Activated naive CD4-positive, alpha-beta T cell treated with anti-CD3 and anti-CD28 coated beads, Interleukin-2, amount 50 U/mL, for 72 hours (primary cell): ENCODE data around the gene PSD2. TPM values are rescaled to one million over a fixed set of nuclear protein-coding genes. Genes with fewer than 3 reads are reported as not detected.

ENCODE experiments used
- ATAC-seq, 2 donors: fragments of 150-1000 bp; cut with Tn5 transposase; 2 replicates each; pipeline ENCODE4 v1.10.0; 2021; ENCODE audit warnings: mild to moderate bottlenecking in 2 of 2, moderate library complexity in 2 of 2
- DNase-seq, 2 donors: peaks; one replicate each; pipeline ENCODE4 v3.0.0; 2021 to 2022; ENCODE audit warnings: low spot score in 2 of 2
- H3K27ac Mint-ChIP-seq, 2 donors: one replicate each; pipeline ENCODE4 v1.8.0; 2022; ENCODE audit warnings: mild to moderate bottlenecking in 2 of 2, mixed read lengths in 2 of 2
- H3K36me3 Mint-ChIP-seq, 2 donors: one replicate each; pipeline ENCODE4 v1.8.0; 2022; ENCODE audit warnings: mixed read lengths in 2 of 2
- H3K9me3 Mint-ChIP-seq, 2 donors: one replicate each; pipeline ENCODE4 v1.8.0; 2022; ENCODE audit warnings: mixed read lengths in 2 of 2
- total RNA-seq, 2 donors: library from RNA; stranded (reverse); gene quantifications; one replicate each; pipeline ENCODE4 v1.2.3, GENCODE V29; 2022

Gene PSD2
- total RNA-seq: not detected

DNA sequence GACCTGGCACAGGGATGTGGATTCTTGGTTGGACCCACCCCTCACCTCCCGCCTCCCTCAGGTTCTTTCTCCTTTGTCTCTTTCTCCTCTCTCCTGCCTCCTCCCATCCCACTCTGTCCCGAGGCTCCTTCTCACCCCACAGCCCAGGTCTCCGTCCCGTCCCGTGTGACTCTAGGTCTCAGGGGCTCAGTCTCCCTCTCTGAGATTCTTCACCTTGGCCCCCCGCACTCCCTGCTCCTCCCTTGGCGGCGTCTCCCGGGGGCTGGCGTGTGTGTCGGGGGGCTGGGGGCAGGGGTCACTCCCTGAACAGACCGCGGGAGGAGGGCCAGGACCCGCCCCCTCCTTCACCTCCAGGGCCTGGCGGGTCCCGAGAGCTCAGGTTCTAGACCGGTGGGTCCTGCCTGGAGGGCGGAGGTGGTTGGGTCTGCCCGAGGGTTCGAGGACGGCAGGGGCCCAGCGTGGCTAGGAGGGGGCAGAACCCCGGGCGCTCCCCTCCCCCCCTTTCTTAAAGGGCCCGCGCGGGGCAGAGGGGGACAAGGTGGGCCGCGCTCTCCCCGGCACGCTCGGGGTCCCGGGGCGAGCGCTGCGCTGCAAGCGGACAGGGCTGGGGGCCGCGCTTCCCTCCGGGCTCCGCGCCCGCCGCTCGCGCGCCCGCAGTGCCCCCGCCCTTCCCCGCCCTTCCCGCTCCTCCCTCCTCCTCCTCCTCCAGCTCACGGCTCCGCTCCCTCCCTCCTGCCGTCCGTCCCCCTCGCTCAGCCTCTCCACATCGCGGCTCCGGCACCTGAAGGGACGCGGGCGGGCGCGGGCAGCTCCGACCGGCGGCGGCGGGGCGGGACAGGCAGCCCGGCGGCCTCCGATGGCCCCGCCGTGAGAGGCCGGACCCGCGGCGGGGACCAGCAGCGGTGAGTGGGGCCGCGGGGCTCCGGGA lies at the start of gene PSD2:
Gene PSD2 (plus strand): TSS at position 735 of the 928 bp plus-strand sequence. CDS start 13,633 bp downstream, outside the sequence.
- ATAC-seq (peak; percentile 16 to 53), DNase-seq (no peak)
- Mint-ChIP-seq H3K27ac (peak within 1 kb of the TSS in 1 of 2 donors; percentile 38), H3K9me3 (no peaks in the 10 kb centered on the region), H3K36me3 (no peaks in the 10 kb centered on the region)

DNA sequence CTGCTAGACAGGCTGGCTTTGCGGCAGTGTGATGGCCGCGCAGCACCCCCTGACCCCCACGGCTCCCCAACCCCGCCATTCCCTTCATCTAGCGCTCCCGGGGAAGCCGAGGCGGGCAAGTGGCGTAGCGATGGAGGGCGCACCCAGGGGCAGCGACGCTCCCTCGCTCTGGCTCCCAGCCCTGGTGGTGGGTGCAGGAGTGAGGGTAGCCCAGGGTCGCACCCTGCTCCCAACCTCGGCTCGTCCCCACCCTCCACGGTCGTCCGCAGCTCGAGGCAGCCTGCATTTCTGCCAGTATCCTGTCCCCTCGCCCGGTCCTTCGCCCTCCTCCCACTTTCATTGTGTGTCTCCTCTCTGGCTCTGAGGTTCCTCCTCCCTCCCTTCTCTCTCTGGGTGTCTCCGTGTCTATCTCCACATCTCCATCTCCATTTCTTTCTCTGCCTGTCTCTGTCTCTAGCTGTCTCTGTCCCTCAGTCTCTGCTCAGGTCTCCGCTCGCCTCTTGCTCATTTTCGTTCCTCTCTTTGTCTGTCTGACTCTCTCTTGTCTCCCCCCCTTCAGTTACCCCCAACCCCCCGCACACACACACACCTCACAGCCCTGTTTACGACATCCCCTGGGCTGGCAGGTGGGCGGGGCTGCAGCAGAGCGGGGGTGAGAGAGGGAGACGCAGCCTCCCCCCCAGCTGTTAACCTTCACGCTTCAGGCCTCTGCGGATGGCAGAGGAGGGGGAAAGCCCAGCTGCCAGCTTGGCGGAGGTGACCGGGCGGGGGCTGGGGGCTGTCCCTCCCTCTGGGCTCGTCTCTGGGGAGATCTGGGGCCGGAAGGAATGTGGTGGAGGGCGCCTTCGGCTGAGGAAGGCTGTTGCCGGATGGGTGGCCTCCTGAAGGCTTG lies 48.7 kb upstream of the PSD2 start:
- no peaks in the 10 kb centered on the region for H3K36me3 Mint-ChIP-seq
- H3K9me3 Mint-ChIP-seq: no peaks in the 10 kb centered on the region
- ATAC-seq: peak; percentile 65 to 91
- DNase-seq: peak; percentile 54 to 87
- H3K27ac Mint-ChIP-seq: peak overlapping the region; percentile 70 to 77

DNA sequence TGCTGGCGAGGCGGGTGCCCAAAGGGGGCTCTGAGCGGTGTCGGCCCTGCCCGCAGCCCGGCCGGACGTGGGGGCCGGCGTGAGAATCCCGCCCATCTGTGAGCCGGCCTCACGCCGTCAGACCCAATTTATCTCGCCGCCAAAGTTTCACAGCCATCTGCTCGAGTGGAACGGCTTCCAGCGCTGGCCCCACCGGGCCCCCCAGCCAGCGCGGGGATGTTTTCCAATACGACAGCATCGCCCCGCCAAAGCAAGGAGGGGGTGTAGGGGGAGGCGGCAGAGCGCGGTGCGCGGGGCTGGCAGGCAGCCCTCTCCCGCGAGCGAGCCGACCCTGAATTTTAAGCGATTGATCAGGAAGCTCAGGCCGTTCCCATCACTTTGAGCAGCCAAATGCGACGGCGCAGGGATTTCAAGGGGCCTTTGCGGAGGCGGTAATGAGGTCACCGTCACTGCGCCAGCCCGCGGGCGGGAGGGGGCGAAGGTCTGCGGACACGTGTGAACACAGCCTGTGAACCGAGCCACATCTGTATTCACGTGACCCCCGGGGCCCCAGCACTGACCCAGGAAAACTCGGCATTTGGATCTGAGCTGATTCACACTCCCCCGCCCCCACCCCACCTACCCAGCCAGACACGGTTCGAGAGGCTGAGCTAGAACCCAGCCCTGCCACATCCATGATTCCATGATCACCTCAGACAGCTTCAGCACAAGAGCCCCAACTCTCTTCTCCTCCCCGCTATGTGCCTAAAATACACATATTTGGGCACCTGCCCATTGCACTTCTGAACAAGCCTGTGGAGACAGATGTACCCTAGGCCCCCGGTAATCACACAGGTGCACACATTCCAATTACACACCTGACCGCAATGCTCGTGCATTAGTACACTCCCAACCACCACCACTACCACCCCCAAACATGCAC lies 47.8 kb upstream of the PSD2 start:
- H3K27ac Mint-ChIP-seq: peak overlapping the region in 1 of 2 donors; percentile 70
- no peaks in the 10 kb centered on the region for H3K36me3 Mint-ChIP-seq
- DNase-seq: peak; percentile 46 to 84
- peak; percentile 12 to 60 for ATAC-seq
- H3K9me3 Mint-ChIP-seq: no peaks in the 10 kb centered on the region

DNA sequence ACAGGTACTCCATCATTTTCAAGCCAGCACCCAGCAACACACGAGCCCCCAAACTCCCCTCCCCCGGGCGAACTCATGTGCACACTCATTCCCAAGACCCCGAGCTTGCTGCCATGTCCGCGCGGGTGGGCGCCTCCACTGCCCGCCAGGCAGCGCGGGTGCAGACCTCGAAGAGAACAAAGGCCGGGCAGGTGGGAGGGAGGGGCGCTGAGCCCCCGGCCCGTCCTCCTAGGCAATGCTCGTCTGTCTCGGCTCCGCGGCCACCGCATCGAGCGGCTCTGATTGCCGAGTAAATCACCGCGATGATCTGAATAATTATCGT lies 47.1 kb upstream of the PSD2 start:
- no peak overlapping the region for H3K27ac Mint-ChIP-seq

DNA sequence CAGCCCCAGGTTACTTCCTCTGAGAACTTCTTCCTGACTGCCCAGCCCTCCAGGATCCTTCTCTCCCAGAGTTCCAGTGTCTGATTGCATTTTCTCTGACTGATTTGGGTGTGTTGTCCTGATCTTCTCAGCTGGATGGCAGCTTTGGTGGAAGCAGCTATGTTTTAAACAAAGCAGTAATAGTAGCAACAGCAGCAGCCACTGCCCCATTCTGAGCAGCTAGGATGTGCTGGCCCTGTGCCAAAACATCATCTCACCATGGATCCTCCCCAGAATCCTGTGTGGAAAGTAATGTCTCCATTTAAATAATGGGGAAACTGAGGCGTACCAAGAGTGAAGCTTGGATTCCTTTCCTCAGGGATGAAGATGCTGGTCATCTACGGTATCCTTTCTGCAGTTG lies 46.4 kb upstream of the PSD2 start:
- no peak overlapping the region for H3K27ac Mint-ChIP-seq
- no peak for DNase-seq
- no peak for ATAC-seq
- no peaks in the 10 kb centered on the region for H3K9me3 Mint-ChIP-seq
- no peaks in the 10 kb centered on the region for H3K36me3 Mint-ChIP-seq

More for the DNA sequence above, 47.1 kb upstream of the PSD2 start:
- ATAC-seq (no peak), DNase-seq (no peak)
- Mint-ChIP-seq H3K9me3 (no peaks in the 10 kb centered on the region), H3K36me3 (no peaks in the 10 kb centered on the region)

DNA sequence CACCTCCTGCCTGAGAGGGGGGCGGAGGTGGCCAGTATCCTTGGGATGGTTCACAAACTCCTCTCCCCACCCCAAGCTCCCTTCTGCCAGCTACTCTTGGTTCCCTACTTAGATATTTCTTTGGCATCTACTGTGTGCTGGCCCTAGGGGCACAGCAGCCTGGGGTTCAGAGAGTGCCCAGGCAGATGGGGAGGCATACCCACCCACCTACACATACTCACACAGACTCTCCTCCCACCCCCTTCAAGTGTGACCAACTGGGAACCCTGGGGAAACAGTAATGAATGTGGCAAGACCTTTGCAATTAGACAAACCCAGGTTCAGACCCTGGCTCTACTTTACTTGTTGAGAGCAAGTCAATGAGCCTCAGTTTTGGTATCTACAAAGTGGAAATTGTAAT lies 44.4 kb upstream of the PSD2 start:
- Mint-ChIP-seq H3K9me3 (no peaks in the 10 kb centered on the region), H3K36me3 (no peaks in the 10 kb centered on the region), H3K27ac (no peak overlapping the region)
- DNase-seq (no peak), ATAC-seq (no peak)

DNA sequence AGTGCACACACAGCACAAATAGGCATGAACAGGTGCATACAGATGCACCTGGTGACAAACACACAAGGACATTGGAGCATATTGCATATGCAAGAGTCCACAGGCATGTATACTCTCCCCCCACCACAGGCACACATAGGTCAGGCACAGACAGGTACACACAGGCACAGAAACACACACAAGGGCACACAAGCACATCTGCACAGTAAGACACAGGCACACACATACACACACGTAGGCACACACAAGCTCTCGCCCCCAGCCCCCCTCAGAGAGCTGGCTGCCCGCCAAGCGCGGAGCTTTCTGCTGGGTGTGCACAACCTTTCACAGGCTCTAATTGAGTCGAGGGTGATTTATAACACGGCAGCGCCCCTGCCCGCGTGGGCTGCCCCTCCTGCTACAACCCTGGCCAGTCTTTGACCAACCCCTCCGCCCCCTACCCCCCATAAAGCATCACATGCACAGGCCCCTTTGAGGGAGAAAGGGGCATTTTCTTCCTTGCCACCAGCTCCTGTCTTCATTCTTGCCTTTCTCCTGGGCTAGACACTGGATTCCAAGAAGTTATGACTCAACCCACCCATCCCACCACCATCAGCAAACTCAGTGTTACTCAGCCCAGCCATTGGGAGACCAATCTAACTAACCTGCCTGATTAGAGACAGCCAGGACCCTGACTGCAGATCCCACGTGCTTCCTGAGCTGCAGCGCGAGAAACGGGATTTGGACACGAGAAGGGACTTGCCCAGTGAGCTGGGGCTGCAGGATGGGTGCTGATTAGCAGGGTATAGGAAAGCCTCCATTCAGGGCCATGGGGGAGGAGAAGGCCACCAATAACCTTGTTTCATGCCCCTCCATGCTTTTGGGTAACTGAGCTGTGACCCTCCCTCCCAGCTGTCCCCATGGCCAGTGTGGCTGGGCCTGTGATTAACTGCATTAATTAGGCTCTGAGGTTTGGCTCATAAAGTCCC lies 42.8 kb upstream of the PSD2 start:
- Mint-ChIP-seq H3K36me3 (no peaks in the 10 kb centered on the region), H3K27ac (no peak overlapping the region), H3K9me3 (no peaks in the 10 kb centered on the region)
- ATAC-seq: peak in 1 of 2 donors; percentile 45
- DNase-seq: no peak

DNA sequence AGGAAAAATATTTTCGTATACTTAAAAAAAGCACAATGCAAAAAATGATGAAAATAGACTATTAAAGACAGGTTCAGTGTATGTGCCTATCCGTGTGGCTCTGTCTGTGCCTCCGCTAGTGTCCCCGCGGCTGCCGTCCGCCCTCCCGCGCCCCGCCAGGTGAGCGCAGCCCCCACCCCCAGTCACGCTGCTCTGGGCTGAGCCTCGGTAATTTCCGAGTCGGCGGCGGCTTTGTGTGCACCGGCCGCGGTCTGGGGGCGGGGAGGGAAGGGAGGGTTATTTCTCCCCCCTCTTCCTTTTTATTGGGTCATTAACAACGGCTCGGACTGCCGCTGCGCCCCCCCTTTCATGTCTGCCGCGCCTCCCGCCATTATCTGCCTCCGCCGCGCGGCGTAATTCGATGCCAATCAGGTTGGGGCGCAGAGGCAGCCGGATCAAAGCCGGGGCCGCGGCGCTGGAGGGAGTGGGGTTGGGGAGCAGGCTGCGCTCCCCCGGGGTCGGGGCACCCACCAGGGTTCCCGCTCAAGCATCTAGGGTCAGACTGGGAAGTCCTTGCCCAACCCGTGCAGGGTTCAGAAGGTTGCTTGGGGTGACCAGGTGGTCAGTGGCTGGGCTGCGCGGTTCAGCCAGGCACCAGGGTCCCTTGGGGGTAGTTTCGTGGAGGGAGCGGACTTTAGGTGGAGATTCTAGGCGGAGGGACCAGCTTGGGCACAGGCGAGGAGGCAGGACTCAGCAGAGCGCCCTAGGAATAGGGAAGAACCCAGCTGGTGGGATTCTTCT lies 39.5 kb upstream of the PSD2 start:
- Mint-ChIP-seq H3K9me3 (no peaks in the 10 kb centered on the region), H3K36me3 (no peaks in the 10 kb centered on the region), H3K27ac (no peak overlapping the region)
- DNase-seq (no peak), ATAC-seq (peak; percentile 20 to 27)

DNA sequence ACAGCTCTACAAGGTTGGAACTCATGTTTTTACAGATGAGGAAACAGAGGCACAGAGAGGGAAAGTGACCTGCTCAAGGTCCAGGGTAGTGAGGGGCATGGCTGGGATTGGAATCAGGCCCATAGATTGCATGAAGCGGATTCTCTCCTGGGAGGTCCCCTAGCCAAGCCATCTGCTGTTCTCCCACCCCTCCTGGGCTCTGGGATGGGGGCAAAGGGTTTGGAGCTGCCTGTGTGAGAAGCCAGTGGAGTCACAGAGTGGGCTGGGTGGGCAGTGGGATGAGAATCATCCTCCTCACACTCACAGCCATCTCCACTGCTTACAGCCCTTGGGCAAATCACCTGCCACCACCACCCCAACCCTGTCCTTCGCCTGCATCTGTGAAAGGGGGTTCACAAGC lies 38.6 kb upstream of the PSD2 start:
- Mint-ChIP-seq H3K36me3 (no peaks in the 10 kb centered on the region), H3K27ac (no peak overlapping the region), H3K9me3 (no peaks in the 10 kb centered on the region)
- ATAC-seq (no peak), DNase-seq (no peak)

DNA sequence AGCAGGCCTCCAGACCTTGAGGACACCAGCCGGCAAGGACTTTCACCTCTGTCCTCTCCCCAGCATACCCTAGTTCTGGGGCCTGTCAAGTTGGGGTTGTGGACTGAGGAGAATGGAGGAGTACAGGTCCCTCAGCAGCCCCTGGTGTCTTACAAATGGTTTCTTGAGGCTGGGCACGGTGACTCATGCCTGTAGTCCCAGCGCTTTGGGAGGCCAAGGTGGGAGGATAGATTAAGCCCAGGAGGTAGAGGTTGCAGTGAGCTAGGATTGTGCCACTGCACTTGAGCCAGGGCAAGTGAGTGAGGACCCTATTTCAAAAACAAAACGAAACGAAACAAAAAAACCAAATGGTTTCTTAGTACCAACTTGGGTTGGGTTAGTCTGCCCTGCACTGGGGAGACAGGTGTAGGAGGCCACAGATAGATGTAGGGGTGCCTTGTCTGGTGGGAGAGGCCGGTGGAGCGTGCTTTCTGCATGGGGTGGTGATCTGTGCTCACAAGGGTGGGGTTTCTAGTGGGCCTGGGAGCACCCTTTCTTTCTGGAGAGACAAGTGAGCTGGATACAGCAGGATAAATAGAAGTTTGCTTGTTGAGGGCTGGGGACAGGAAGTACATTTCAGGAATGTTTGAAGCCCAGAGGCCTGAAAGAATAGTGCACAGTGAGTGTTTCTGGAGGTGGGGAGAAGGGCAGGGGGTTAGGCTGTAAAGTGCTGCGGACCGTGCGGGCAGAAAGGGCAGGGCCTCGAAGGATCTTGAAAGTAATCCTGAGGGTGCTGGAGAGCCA lies 37.7 kb upstream of the PSD2 start:
- ATAC-seq: no peak
- Mint-ChIP-seq H3K36me3 (no peaks in the 10 kb centered on the region), H3K27ac (no peak overlapping the region), H3K9me3 (no peaks in the 10 kb centered on the region)
- no peak for DNase-seq

DNA sequence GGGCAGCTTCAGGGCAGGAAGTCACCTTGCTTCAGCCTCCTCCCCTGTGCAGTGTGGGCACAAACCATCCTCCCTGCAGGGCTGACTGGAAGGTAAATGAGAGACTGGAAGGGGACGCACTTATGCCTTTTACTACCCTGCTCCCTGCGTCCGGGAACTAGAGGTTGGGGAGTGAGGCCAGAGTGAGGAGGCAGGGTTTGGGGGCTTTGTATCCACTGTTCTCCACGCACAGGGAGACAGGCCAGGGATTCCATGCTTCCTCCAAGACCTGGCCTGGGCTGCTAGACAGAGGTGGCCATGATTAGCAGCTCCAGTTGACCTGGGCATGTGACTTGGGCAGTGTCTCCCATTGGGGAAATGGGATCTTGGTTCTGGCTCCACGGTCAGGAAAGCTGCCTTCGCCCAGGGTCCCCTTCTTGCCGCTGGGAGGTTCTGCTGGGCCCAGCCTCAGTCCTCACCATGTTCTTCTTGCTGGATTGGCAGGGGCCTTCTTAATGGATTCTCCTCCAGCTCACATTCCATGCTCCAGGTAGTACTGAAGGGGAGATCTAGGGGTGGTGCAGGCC lies 37.0 kb upstream of the PSD2 start:
- no peak overlapping the region for H3K27ac Mint-ChIP-seq
- no peak for ATAC-seq

DNA sequence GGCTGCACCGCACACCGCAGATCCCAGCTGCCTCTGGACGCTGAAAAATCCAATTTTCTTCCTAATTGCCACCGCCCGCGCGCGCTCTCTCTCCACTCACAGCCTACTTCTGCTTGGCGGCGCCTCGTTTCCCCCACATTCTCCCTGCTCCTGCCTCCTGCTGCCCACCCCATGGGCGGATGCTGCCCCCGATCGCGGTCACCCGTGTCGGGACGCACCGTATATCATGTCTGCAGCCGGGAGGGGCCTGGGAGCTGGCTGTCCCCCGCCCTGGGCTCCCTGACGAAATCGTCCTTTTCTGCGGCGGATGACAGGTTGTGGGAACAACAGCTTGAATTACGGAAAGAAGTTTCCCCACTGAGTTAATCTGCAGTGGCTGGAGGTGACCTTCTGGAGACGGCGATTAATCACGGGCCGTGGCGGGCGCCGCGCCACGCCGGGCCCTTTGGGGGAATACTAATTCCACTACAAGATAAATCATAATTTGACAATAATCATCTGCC lies 36.3 kb upstream of the PSD2 start:
- no peaks in the 10 kb centered on the region for H3K9me3 Mint-ChIP-seq
- H3K27ac Mint-ChIP-seq: no peak overlapping the region
- no peak for ATAC-seq
- no peak for DNase-seq
- H3K36me3 Mint-ChIP-seq: no peaks in the 10 kb centered on the region

More for the DNA sequence above, 37.0 kb upstream of the PSD2 start:
- no peaks in the 10 kb centered on the region for H3K9me3 Mint-ChIP-seq
- no peaks in the 10 kb centered on the region for H3K36me3 Mint-ChIP-seq
- DNase-seq: no peak

DNA sequence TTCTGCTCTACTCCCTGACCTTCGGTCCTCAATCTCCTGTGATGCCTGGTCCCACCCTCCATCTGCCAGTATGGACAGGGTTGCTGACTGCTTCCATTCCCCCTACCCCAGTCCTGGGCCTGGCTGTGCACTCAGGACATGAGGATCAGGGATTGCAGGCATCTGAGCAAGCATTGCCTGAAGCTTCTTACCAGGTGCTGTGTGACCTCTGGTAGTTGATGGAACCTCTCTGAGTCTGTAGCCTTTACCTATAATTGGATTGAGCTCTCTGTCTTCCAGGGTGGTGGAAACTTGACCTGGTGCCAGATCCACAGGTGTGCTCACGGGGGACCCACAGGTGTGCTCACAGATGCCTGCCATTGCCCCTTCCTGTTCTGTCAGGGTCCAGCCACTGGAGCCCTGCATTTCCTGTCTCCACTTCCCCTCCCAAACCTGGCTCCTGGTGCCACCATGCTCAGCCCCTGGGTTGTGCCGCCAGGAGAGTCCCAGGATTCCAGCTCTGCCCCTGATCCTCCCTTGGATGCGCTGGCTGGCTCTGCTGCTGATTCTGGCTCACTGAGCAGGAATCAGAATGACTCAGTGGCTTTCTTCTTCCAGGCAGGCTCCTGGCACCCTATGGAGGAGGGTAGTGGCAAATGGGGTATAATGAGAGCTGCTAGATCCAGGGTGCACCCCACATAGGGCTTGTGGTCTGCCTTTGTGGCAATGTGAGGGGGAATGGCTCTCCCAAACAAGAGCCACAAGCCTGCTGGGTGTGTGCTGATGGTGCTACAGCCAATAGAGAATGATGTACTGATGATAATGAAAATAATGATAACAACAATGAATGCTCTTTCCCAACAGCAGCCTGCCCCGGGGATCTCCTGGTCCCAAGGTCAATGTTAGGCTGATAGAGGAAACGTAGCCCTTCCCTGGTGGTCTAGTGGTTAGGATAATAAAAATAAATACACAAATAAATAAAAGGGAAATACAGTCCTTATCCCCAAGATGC lies 35.2 kb upstream of the PSD2 start:
- H3K9me3 Mint-ChIP-seq: no peaks in the 10 kb centered on the region
- H3K36me3 Mint-ChIP-seq: no peaks in the 10 kb centered on the region
- no peak for ATAC-seq
- no peak overlapping the region for H3K27ac Mint-ChIP-seq
- DNase-seq: no peak
